ENCODE measurements around the gene ENTPD3. TPM values are rescaled to one million over a fixed set of nuclear protein-coding genes. Genes with fewer than 3 reads are reported as not detected.

Gene ENTPD3
- total and polyA plus RNA-seq, 4 donors = 1.5 to 6.1 (median 3.7) TPM

DNA sequence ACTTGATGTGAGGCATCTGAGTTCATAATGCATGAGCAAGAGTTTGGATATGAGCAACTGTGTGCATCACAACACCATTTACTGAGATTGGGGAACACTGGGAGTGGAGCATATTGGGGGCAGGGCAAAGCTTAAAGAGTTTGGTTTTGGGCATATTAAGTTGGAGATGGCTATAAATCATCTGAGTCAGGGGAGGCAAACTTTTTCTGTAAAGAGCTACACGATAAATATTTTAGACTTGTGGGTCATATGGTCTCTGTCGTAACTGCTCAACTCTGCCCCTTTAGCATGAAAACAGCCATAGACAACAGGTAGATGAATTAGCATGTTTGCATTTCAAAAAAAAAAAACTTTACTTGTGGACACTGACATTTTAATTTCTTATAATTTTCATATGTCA, 20.0 kb downstream of the ENTPD3 start:
- TF ChIP-seq CTCF (IDR thresholded peaks at IDR 0.05; ENCODE audit: control extremely low read depth, extremely low read depth) = no peak
- no peak for DNase-seq

GRCh38 chr3:40407611-40408010, 20.6 kb downstream of the ENTPD3 start:
- no peak for TF ChIP-seq CTCF (IDR thresholded peaks at IDR 0.05; ENCODE audit: control extremely low read depth, extremely low read depth)
- H3K36me3 ChIP-seq (ENCODE audit: control insufficient read depth in 4 of 4, insufficient read depth in 4 of 4, low read length in 4 of 4) = no peaks in the 10 kb centered on the region
- no peak overlapping the region for H3K4me3 ChIP-seq
- WGBS, 2 donors = 84 to 87% methylated on average over 3 of the region's 3 CpGs
- H3K9me3 ChIP-seq (ENCODE audit: control insufficient read depth in 4 of 4, insufficient read depth in 3 of 4, low read length in 3 of 4) = no peaks in the 10 kb centered on the region
- no peaks in the 10 kb centered on the region for H3K4me1 ChIP-seq (ENCODE audit: control insufficient read depth in 5 of 5, insufficient read depth in 5 of 5, low read length in 5 of 5)
- ATAC-seq (ENCODE audit: insufficient read depth, low FRiP score) = no peak
- H3K27ac ChIP-seq (ENCODE audit: low read depth in 1 of 2, low read length in 1 of 2) = no peak overlapping the region
- no peak for DNase-seq
- H3K9ac ChIP-seq (ENCODE audit: insufficient read depth in 1 of 2, low read length in 2 of 2) = no peak overlapping the region
- H3K27me3 ChIP-seq (ENCODE audit: control insufficient read depth in 3 of 3, insufficient read depth in 3 of 3, low read length in 2 of 3) = no peaks in the 10 kb centered on the region

More for the DNA sequence above, 20.0 kb downstream of the ENTPD3 start:
- Histone ChIP-seq H3K9me3 (ENCODE audit: control insufficient read depth in 4 of 4, insufficient read depth in 3 of 4, low read length in 3 of 4) (no peaks in the 10 kb centered on the region), H3K27ac (ENCODE audit: low read depth in 1 of 2, low read length in 1 of 2) (no peak overlapping the region), H3K4me1 (ENCODE audit: control insufficient read depth in 5 of 5, insufficient read depth in 5 of 5, low read length in 5 of 5) (no peaks in the 10 kb centered on the region), H3K9ac (ENCODE audit: insufficient read depth in 1 of 2, low read length in 2 of 2) (no peak overlapping the region), H3K36me3 (ENCODE audit: control insufficient read depth in 4 of 4, insufficient read depth in 4 of 4, low read length in 4 of 4) (no peaks in the 10 kb centered on the region), H3K4me3 (no peak overlapping the region), H3K27me3 (ENCODE audit: control insufficient read depth in 3 of 3, insufficient read depth in 3 of 3, low read length in 2 of 3) (no peaks in the 10 kb centered on the region)
- 89 to 94% methylated on average over 2 of the region's 2 CpGs for WGBS, 2 donors
- ATAC-seq (ENCODE audit: insufficient read depth, low FRiP score) = no peak

- ATAC-seq (ENCODE audit: insufficient read depth, low FRiP score) = no peak
- WGBS, 2 donors = 67 to 81% methylated on average over 1 of the region's 1 CpG
Measured at GRCh38 chr3:40414270-40414669, 27.3 kb downstream of the ENTPD3 start.

More at GRCh38 chr3:40414270-40414669, 27.3 kb downstream of the ENTPD3 start:
- H3K27ac ChIP-seq (ENCODE audit: low read depth in 1 of 2, low read length in 1 of 2) = no peak overlapping the region
- no peak for TF ChIP-seq CTCF (IDR thresholded peaks at IDR 0.05; ENCODE audit: control extremely low read depth, extremely low read depth)
- no peak for DNase-seq
- peaks cover 0 to 2% (median 0%) of the 10 kb centered on the region in 5 donors for H3K4me1 ChIP-seq (ENCODE audit: control insufficient read depth in 5 of 5, insufficient read depth in 5 of 5, low read length in 5 of 5)
- no peaks in the 10 kb centered on the region for H3K9me3 ChIP-seq (ENCODE audit: control insufficient read depth in 4 of 4, insufficient read depth in 3 of 4, low read length in 3 of 4)
- H3K27me3 ChIP-seq (ENCODE audit: control insufficient read depth in 3 of 3, insufficient read depth in 3 of 3, low read length in 2 of 3) = no peaks in the 10 kb centered on the region
- H3K36me3 ChIP-seq (ENCODE audit: control insufficient read depth in 4 of 4, insufficient read depth in 4 of 4, low read length in 4 of 4) = no peaks in the 10 kb centered on the region
- no peak overlapping the region for H3K9ac ChIP-seq (ENCODE audit: insufficient read depth in 1 of 2, low read length in 2 of 2)
- H3K4me3 ChIP-seq = no peak overlapping the region

Measured in lung (tissue), 12 donors.